GM12801 (cell line): ENCODE data around the gene CRYBG3.

Experiments
- TF ChIP-seq, protein P1 (sequence below): IDR thresholded peaks from one replicate; pipeline ENCODE4 v1.5.1; 2011; ENCODE audit warnings: control low read depth; ENCODE audit not compliant: insufficient read length; ENCODE audit errors: extremely low read depth

The CRYBG3 gene

DNA sequence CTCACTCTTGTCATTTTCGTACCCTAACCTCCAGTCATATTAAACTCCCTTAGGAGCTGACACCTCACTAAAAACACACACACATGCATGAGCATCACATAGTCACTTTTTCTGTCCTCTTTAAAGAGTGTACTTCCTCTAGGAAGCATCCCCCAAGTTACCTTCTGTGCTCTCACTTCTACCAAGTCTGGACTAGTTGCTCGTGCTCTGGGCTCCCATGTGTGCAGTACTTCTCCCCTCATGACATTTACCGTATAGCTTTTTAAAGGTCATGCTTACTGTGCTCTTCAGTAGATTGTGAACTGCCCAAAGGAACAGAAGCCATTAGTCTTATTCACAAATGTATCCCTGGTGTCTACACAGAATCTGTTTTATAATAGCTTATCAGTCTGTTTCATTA, 42.0 kb downstream of the CRYBG3 start:
- TF ChIP-seq, protein P1, sequence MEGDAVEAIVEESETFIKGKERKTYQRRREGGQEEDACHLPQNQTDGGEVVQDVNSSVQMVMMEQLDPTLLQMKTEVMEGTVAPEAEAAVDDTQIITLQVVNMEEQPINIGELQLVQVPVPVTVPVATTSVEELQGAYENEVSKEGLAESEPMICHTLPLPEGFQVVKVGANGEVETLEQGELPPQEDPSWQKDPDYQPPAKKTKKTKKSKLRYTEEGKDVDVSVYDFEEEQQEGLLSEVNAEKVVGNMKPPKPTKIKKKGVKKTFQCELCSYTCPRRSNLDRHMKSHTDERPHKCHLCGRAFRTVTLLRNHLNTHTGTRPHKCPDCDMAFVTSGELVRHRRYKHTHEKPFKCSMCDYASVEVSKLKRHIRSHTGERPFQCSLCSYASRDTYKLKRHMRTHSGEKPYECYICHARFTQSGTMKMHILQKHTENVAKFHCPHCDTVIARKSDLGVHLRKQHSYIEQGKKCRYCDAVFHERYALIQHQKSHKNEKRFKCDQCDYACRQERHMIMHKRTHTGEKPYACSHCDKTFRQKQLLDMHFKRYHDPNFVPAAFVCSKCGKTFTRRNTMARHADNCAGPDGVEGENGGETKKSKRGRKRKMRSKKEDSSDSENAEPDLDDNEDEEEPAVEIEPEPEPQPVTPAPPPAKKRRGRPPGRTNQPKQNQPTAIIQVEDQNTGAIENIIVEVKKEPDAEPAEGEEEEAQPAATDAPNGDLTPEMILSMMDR = no peak

DNA sequence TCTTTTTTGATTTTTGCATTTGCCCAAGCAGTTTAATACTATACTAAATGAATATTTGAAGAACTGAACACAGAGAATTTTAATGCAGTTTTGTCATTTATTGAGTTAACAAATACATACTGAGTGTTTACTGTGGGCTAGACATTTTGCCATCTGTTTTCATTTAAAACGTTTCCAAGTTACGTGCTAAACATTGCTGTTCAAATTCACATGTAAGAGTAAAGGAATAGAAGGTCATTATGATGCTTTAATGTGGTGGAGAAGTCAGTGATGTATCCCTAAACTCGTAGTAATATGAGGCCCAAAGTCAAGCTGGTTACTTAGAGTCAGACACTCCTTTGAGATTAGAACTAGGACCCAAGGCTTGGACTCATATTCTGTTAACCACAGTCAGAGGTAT, 49.4 kb downstream of the CRYBG3 start:
- TF ChIP-seq, protein P1 = no peak

DNA sequence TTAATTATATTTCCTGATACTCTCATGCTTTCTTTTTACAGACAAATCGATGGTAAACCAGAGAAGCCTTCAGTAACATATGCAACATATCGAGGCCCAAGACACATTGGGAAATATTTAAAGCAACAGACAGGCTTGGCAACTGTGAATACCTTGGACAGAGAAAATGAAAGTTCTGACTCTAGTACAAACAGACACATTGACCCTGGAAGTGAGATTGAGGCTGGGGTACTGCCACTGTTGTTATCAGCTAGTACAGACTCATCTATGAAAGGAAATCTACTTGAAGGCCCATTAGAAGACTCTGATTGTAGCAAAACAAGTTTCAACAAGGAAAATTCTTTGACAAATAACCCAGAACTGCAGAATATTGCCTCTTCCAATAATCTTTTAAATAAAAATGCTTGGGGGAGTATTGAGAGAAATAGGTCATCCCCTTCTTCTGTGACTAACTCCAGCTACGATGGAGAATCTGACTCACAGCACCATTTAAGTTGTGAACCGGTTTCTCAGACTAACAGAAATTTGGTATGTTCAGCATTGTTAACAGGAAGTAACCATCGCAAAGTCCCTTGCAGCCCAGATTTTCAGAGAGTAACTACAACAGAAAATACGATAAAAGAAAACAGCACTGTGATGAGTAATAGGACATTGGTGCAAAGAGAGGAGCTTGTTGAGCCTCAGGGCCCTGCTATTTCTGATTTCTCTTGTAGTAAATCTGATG, 50.2 kb downstream of the CRYBG3 start:
- TF ChIP-seq, protein P1 = no peak

DNA sequence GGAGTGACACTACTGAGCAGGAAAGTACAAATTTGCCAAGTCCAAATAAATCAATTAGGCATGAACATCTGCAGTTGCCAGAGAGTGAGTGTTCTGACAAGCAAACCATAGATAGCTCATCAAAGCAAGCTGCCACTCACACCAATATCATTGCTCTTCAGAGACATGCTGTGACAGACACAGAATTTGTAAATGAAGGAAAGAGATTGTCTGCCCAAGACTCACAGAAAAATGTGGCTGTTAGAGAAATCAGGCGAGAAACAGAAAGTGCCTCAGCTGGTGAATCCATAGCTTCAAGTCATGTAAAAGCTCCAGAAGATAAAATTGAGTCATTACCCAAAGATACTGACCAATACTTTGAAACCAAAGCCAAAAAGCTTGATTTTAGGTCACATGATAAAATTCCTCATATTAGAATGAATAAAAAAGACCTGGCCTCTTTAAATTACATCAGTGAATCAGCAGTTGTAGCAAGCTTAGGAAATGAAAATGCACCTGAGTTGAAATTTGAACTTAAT, 50.8 kb downstream of the CRYBG3 start:
- TF ChIP-seq, protein P1 = no peak

DNA sequence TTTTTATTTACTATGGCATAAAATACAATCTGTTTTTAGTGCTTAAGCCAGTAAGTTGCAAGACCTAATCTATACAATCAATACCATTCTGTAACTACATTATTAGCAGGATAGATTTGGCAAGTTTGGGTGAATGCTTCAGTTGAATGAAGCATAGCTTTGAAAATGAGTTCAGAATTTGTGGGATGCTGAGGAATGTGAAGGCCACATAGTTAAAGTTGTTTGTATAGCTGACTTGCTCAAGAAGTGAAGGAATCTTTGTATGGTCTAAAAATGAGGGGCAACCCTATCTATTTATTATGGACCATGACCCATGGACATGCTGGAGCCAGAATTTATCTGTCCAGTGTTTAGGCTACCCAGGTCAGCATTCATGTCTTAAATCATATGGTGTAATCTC, 58.5 kb downstream of the CRYBG3 start:
- TF ChIP-seq, protein P1 = no peak

DNA sequence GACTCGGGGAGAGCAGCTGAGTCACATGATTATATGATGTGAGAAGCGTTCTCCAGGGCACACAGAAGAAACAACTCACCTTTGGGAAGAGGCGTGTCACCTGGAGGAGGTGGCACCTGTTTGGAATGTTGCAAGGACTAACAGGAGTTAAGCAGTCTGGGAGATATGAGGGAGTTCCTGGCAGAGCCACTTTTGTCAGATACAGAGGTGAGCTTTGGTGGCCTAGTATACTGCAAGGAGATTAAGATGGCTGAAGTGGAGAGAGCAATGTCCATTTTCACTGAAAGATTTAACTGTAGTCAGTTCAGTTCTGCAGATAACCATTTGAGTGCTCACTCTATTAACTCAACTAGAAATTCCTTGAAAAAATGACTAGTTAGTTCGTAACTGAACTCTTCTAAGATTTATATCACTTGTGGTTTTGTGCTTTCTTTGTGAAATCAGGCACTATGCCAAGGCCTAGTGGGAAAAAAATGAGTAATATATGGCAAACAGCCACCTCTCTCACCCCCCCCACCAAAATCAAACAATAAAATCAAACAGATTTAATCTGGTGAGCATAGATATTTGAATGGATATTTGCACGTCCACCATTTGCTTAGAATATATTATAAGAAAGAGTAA, 61.3 kb downstream of the CRYBG3 start:
- TF ChIP-seq, protein P1 = no peak

DNA sequence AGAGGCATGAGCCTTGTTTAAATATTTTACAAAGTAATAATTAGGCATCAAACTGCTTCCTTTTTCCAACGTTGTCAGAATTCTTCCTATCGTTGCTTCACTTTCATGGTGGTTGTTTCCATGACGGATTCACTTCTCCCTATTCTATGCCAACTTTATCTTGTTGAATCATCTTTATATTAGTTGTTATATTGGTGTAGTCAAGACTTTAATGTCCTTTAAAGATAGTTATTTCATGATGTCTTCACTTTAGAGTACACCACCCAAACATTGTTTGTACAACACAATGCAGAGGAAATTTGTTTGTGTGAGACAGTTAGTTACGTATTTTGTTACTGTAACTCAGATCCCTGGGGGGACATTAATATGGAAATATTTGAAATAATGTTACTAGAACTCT, 61.9 kb downstream of the CRYBG3 start:
- TF ChIP-seq, protein P1 = no peak
